Measurements from ENCODE around the gene DMD. TPM values are rescaled to one million over a fixed set of nuclear protein-coding genes. Genes with fewer than 3 reads are reported as not detected.

Gene DMD
- polyA plus RNA-seq, 1 donor from 2014 or later: 21.6 TPM

DNA sequence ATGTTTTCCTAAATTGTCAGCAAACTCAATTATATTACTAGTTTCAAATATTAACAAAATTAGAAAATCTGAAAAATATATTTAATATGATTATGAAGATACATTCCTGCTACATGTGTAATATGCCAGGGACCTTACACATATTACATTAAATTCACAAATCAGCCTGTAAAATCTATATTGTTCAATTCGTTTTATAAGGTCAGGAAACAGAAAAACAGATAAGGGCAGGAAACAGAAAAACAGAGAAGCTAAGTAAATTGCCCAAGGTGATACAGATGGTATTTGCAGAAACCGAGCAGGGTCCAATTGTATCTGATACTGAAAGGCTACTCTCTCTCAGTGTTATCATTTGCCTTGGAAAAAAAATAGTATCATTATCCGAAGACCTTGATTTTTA is 739.0 kb downstream of the DMD start:
- Histone ChIP-seq H3K9me3 (ENCODE audit: low read length) (no peaks in the 10 kb centered on the region), H3K4me3 (ENCODE audit: low read length) (no peak overlapping the region), H3K36me3 (ENCODE audit: insufficient read depth, low read length) (no peaks in the 10 kb centered on the region), H3K9me2 (ENCODE audit: insufficient read depth, low read length) (no peaks in the 10 kb centered on the region), H3K9ac (ENCODE audit: low read length) (no peak overlapping the region), H3K4me2 (ENCODE audit: low read length) (no peak overlapping the region), H3F3A (ENCODE audit: insufficient read depth, low read length, poor library complexity, severe bottlenecking) (no peaks in the 10 kb centered on the region), H3K27me3 (ENCODE audit: insufficient read depth, low read depth, low read length) (no peaks in the 10 kb centered on the region), H3K79me2 (replicated peaks; ENCODE audit: insufficient read depth, low read length) (no peaks in the 10 kb centered on the region), H4K20me1 (ENCODE audit: insufficient read depth) (no peaks in the 10 kb centered on the region), H3K27ac (ENCODE audit: low read length) (no peak overlapping the region), H2AFZ (ENCODE audit: low read depth, low read length) (no peak overlapping the region)
- TF ChIP-seq TAF1 (IDR thresholded peaks at IDR 0.05; ENCODE audit: low read depth): no peak
- TF ChIP-seq SMC3 (conservative IDR thresholded peaks at IDR 0.05; ENCODE audit: poor library complexity): no peak
- TF ChIP-seq EZH2 (IDR thresholded peaks at IDR 0.05; ENCODE audit: borderline replicate concordance, insufficient read depth, low read length, poor library complexity, severe bottlenecking): no peak
- no peak for TF ChIP-seq RAD21 (conservative IDR thresholded peaks at IDR 0.05)
- TF ChIP-seq, protein P1, sequence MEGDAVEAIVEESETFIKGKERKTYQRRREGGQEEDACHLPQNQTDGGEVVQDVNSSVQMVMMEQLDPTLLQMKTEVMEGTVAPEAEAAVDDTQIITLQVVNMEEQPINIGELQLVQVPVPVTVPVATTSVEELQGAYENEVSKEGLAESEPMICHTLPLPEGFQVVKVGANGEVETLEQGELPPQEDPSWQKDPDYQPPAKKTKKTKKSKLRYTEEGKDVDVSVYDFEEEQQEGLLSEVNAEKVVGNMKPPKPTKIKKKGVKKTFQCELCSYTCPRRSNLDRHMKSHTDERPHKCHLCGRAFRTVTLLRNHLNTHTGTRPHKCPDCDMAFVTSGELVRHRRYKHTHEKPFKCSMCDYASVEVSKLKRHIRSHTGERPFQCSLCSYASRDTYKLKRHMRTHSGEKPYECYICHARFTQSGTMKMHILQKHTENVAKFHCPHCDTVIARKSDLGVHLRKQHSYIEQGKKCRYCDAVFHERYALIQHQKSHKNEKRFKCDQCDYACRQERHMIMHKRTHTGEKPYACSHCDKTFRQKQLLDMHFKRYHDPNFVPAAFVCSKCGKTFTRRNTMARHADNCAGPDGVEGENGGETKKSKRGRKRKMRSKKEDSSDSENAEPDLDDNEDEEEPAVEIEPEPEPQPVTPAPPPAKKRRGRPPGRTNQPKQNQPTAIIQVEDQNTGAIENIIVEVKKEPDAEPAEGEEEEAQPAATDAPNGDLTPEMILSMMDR (IDR thresholded peaks at IDR 0.05; ENCODE audit: poor library complexity, severe bottlenecking): no peak
- TF ChIP-seq, protein P2, sequence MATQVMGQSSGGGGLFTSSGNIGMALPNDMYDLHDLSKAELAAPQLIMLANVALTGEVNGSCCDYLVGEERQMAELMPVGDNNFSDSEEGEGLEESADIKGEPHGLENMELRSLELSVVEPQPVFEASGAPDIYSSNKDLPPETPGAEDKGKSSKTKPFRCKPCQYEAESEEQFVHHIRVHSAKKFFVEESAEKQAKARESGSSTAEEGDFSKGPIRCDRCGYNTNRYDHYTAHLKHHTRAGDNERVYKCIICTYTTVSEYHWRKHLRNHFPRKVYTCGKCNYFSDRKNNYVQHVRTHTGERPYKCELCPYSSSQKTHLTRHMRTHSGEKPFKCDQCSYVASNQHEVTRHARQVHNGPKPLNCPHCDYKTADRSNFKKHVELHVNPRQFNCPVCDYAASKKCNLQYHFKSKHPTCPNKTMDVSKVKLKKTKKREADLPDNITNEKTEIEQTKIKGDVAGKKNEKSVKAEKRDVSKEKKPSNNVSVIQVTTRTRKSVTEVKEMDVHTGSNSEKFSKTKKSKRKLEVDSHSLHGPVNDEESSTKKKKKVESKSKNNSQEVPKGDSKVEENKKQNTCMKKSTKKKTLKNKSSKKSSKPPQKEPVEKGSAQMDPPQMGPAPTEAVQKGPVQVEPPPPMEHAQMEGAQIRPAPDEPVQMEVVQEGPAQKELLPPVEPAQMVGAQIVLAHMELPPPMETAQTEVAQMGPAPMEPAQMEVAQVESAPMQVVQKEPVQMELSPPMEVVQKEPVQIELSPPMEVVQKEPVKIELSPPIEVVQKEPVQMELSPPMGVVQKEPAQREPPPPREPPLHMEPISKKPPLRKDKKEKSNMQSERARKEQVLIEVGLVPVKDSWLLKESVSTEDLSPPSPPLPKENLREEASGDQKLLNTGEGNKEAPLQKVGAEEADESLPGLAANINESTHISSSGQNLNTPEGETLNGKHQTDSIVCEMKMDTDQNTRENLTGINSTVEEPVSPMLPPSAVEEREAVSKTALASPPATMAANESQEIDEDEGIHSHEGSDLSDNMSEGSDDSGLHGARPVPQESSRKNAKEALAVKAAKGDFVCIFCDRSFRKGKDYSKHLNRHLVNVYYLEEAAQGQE (IDR thresholded peaks at IDR 0.05; ENCODE audit: borderline replicate concordance): no peak
- no peak for TF ChIP-seq POLR2AphosphoS5 (IDR thresholded peaks at IDR 0.05)
- TF ChIP-seq EP300 (conservative IDR thresholded peaks at IDR 0.05; ENCODE audit: poor library complexity, severe bottlenecking): no peak
- no peak for TF ChIP-seq MXI1 (conservative IDR thresholded peaks at IDR 0.05; ENCODE audit: poor library complexity, severe bottlenecking)

DNA sequence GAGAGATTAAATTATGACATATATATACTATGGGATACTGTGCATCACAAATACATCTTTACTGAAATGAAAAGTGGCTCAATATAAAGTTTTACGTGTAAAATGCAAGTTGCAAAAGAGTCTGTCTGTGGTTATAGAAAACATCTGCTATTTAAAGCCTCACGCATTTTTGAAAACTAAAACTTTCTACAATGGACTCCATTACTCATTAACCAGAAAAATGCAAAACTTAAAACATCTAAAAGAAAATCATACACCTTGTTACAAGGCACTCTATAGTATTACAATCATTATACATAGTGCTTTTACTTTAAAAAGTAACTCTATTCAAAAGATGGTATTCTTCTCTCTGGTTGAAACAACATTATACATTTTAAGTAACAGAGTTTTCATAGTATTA is 755.6 kb downstream of the DMD start:
- Histone ChIP-seq H3K4me3 (ENCODE audit: low read length) (no peak overlapping the region), H2AFZ (ENCODE audit: low read depth, low read length) (no peak overlapping the region), H3F3A (ENCODE audit: insufficient read depth, low read length, poor library complexity, severe bottlenecking) (no peaks in the 10 kb centered on the region), H3K9ac (ENCODE audit: low read length) (no peak overlapping the region), H3K9me2 (ENCODE audit: insufficient read depth, low read length) (no peaks in the 10 kb centered on the region), H3K9me3 (ENCODE audit: low read length) (no peaks in the 10 kb centered on the region), H3K4me2 (ENCODE audit: low read length) (no peak overlapping the region), H4K20me1 (ENCODE audit: insufficient read depth) (no peaks in the 10 kb centered on the region), H3K79me2 (replicated peaks; ENCODE audit: insufficient read depth, low read length) (no peaks in the 10 kb centered on the region), H3K27ac (ENCODE audit: low read length) (no peak overlapping the region), H3K27me3 (ENCODE audit: insufficient read depth, low read depth, low read length) (no peaks in the 10 kb centered on the region), H3K36me3 (ENCODE audit: insufficient read depth, low read length) (no peaks in the 10 kb centered on the region)
- TF ChIP-seq SMC3 (conservative IDR thresholded peaks at IDR 0.05; ENCODE audit: poor library complexity) (no peak), EZH2 (IDR thresholded peaks at IDR 0.05; ENCODE audit: borderline replicate concordance, insufficient read depth, low read length, poor library complexity, severe bottlenecking) (no peak), POLR2AphosphoS5 (IDR thresholded peaks at IDR 0.05) (no peak), RAD21 (conservative IDR thresholded peaks at IDR 0.05) (no peak), TAF1 (IDR thresholded peaks at IDR 0.05; ENCODE audit: low read depth) (no peak)
- TF ChIP-seq, protein P2 (IDR thresholded peaks at IDR 0.05; ENCODE audit: borderline replicate concordance): no peak
- TF ChIP-seq, protein P1 (IDR thresholded peaks at IDR 0.05; ENCODE audit: poor library complexity, severe bottlenecking): no peak
